HEK293 (cell line): ENCODE results near the gene ANKRD6.

Source experiments
- CTCF ChIA-PET: fragments of 350-600 bp; formaldehyde crosslinking; extraction: SDS; loops from one replicate; lab custom pipeline; 2021; ENCODE audit warnings: antibody characterized with exemption; lab: Yijun Ruan, JAX
- POLR2A ChIA-PET: fragments of 300-600 bp; formaldehyde crosslinking; extraction: SDS; loops from one replicate; lab custom pipeline; 2020; ENCODE audit warnings: antibody characterized with exemption, inconsistent platforms; lab: Yijun Ruan, JAX
- H3K27ac ChIP-seq: fragments of 200-500 bp; sonication (Bioruptor generic); 2 replicates; pipeline ENCODE4 v1.5.1; 2014; ENCODE audit warnings: low read depth, low read length, control low read depth, inconsistent platforms; ENCODE audit errors: extremely low read depth
- H3K36me3 ChIP-seq, 2 experiments: fragments of 200-500 bp in 1 of 2; sonication (Bioruptor generic) in 1 of 2; 1 replicate in 1 of 2; 2 replicates in 1 of 2; pipeline ENCODE4 v1.5.1; 2014 to 2017; ENCODE audit warnings: inconsistent platforms in 2 of 2, low read length in 2 of 2; ENCODE audit not compliant: control insufficient read depth in 2 of 2, insufficient read depth in 1 of 2
- H3K4me1 ChIP-seq: fragments of 200-500 bp; sonication (Bioruptor generic); 2 replicates; pipeline ENCODE4 v1.5.1; 2014; ENCODE audit warnings: mild to moderate bottlenecking, low read length, inconsistent platforms; ENCODE audit not compliant: control insufficient read depth, insufficient read depth
- H3K4me3 ChIP-seq: 2 replicates; pipeline ENCODE4 v1.5.1; 2011; ENCODE audit warnings: low read depth, mild to moderate bottlenecking, control low read depth, low read length, moderate library complexity
- H3K9me3 ChIP-seq: fragments of 200-500 bp; sonication (Bioruptor generic); 2 replicates; pipeline ENCODE4 v1.5.1; 2014; ENCODE audit warnings: low read depth, low read length, inconsistent platforms; ENCODE audit not compliant: control insufficient read depth, insufficient read depth
- HOXD13 ChIP-seq: sonication (generic); formaldehyde crosslinking; IDR thresholded peaks from 2 replicates; pipeline ENCODE4 v1.8.0; 2022; ENCODE audit warnings: missing genetic modification reagents, borderline replicate concordance
- KLF10 ChIP-seq: fragments of 450-650 bp; IDR thresholded peaks from 2 replicates; pipeline ENCODE4 v1.5.1; 2018; ENCODE audit warnings: missing biosample characterization, mild to moderate bottlenecking, missing genetic modification characterization
- TRIM28 ChIP-seq: IDR thresholded peaks from 2 replicates; pipeline ENCODE4 v1.6.1; 2011; ENCODE audit warnings: low read length, control low read depth, borderline replicate concordance
- ZBTB21 ChIP-seq: fragments of 450-650 bp; formaldehyde crosslinking; IDR thresholded peaks from 2 replicates; pipeline ENCODE4 v1.5.1; 2017; ENCODE audit warnings: missing biosample characterization, missing genetic modification characterization
- ZBTB48 ChIP-seq: fragments of 450-650 bp; formaldehyde crosslinking; IDR thresholded peaks from 2 replicates; pipeline ENCODE4 v1.5.1; 2016; ENCODE audit warnings: missing biosample characterization, missing genetic modification characterization
- ZNF121 ChIP-seq: fragments of 450-650 bp; formaldehyde crosslinking; IDR thresholded peaks from 2 replicates; pipeline ENCODE4 v1.5.1; 2016; ENCODE audit warnings: missing biosample characterization, missing genetic modification characterization
- ZNF223 ChIP-seq: fragments of 450-650 bp; formaldehyde crosslinking; IDR thresholded peaks from 2 replicates; pipeline ENCODE4 v1.5.1; 2016; ENCODE audit warnings: missing biosample characterization, missing genetic modification characterization
- ZNF416 ChIP-seq: fragments of 450-650 bp; formaldehyde crosslinking; IDR thresholded peaks from 2 replicates; pipeline ENCODE4 v1.5.1; 2016; ENCODE audit warnings: missing biosample characterization, missing genetic modification characterization
- ZNF629 ChIP-seq: fragments of 450-650 bp; formaldehyde crosslinking; IDR thresholded peaks from 2 replicates; pipeline ENCODE4 v1.5.1; 2017; ENCODE audit warnings: missing biosample characterization, missing genetic modification characterization
- ZNF776 ChIP-seq: fragments of 450-650 bp; formaldehyde crosslinking; IDR thresholded peaks from 2 replicates; pipeline ENCODE4 v1.5.0; 2017; ENCODE audit warnings: missing biosample characterization, missing genetic modification characterization, borderline replicate concordance
- ZSCAN23 ChIP-seq: fragments of 450-650 bp; formaldehyde crosslinking; IDR thresholded peaks from 2 replicates; pipeline ENCODE4 v1.5.1; 2016; ENCODE audit warnings: missing biosample characterization, missing genetic modification characterization
- TF ChIP-seq, protein P1 (sequence below): fragments of 450-650 bp; formaldehyde crosslinking; IDR thresholded peaks from 2 replicates; pipeline ENCODE4 v1.5.1; 2017; ENCODE audit warnings: missing biosample characterization, mild to moderate bottlenecking, missing genetic modification characterization, moderate library complexity
- TF ChIP-seq, protein P2 (sequence below): fragments of 450-650 bp; formaldehyde crosslinking; IDR thresholded peaks from 2 replicates; pipeline ENCODE4; 2016; ENCODE audit warnings: missing biosample characterization, missing genetic modification characterization
- TF ChIP-seq, protein P3 (sequence below): fragments of 450-650 bp; formaldehyde crosslinking; IDR thresholded peaks from 2 replicates; pipeline ENCODE4 v1.5.1; 2016; ENCODE audit warnings: missing biosample characterization, missing genetic modification characterization
- TF ChIP-seq, protein P4 (sequence below): fragments of 450-650 bp; formaldehyde crosslinking; conservative IDR thresholded peaks from 2 replicates; pipeline ENCODE4 v1.5.1; 2016; ENCODE audit warnings: low read depth, missing biosample characterization, missing genetic modification characterization

Gene ANKRD6

DNA sequence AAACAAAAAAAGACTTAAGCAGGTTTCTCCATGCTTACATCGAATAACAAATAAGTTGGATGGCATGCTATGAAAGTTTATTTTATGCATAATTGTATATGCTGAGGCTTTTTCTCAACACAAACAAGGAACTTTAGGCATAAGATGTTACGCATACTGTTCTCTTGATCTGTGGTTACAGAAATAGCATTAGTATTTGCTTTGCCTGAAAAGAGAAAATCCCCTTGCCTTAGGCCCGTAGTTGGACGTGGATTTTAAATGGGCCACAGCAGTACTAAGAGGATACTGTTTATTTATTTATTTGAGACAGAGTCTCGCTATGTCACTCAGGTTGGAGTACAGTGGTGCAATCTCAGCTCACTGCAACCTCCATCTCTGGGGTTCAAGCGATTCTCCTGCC, 186.6 kb downstream of the ANKRD6 start (continued):
- TF ChIP-seq ZNF629 (tag by site-specific recombination) = no peak
- TF ChIP-seq, protein P1, sequence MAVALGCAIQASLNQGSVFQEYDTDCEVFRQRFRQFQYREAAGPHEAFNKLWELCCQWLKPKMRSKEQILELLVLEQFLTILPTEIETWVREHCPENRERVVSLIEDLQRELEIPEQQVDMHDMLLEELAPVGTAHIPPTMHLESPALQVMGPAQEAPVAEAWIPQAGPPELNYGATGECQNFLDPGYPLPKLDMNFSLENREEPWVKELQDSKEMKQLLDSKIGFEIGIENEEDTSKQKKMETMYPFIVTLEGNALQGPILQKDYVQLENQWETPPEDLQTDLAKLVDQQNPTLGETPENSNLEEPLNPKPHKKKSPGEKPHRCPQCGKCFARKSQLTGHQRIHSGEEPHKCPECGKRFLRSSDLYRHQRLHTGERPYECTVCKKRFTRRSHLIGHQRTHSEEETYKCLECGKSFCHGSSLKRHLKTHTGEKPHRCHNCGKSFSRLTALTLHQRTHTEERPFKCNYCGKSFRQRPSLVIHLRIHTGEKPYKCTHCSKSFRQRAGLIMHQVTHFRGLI = no peak
- no peak for TF ChIP-seq ZNF121 (tag by site-specific recombination)
- no peak for TF ChIP-seq ZNF776
- TF ChIP-seq, protein P2, sequence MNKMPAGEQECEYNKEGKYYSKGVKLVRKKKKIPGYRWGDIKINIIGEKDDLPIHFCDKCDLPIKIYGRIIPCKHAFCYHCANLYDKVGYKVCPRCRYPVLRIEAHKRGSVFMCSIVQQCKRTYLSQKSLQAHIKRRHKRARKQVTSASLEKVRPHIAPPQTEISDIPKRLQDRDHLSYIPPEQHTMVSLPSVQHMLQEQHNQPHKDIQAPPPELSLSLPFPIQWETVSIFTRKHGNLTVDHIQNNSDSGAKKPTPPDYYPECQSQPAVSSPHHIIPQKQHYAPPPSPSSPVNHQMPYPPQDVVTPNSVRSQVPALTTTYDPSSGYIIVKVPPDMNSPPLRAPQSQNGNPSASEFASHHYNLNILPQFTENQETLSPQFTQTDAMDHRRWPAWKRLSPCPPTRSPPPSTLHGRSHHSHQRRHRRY (tag by site-specific recombination) = no peak
- no peak for TF ChIP-seq KLF10 (tag by site-specific recombination)

DNA sequence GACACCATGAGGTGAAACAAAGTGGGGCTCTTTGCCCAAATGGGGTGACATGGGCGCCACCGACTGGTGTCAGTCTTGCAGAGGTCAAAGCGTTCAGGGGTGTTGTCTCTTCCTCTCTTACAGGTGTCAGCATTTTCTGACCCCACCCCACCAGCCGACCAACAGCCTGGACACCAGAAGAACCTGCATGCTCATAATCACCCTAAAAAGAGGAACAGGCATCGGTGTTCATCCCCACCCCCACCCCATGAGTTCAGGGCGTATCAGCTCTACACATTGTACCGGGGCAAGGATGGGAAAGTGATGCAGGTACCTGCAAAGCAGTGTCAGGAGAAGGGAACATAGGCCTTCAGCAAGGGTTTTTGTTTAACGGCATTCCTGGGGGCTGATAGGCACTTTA, 190.8 kb downstream of the ANKRD6 start:
- peaks cover 15 to 57% of the 10 kb centered on the region in 2 experiments for H3K36me3 ChIP-seq
- CTCF ChIA-PET = interaction anchor here (1.1 kb wide), 1 partner anchor 13 kb away, joined by 3 read pairs; no protein-coding TSS in a partner anchor
- no peak for TF ChIP-seq ZBTB21 (tag by site-specific recombination)
- TF ChIP-seq ZNF416 (tag by site-specific recombination) = no peak
- TF ChIP-seq ZSCAN23 (tag by site-specific recombination) = no peak
- no peak for TF ChIP-seq HOXD13 (CRISPR knock-in tag)
- TF ChIP-seq, protein P3, sequence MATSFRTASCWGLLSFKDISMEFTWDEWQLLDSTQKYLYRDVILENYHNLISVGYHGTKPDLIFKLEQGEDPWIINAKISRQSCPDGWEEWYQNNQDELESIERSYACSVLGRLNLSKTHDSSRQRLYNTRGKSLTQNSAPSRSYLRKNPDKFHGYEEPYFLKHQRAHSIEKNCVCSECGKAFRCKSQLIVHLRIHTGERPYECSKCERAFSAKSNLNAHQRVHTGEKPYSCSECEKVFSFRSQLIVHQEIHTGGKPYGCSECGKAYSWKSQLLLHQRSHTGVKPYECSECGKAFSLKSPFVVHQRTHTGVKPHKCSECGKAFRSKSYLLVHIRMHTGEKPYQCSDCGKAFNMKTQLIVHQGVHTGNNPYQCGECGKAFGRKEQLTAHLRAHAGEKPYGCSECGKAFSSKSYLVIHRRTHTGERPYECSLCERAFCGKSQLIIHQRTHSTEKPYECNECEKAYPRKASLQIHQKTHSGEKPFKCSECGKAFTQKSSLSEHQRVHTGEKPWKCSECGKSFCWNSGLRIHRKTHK = no peak
- TF ChIP-seq, all 188 proteins: peak for 0
- H3K9me3 ChIP-seq = no peaks in the 10 kb centered on the region
- POLR2A ChIA-PET = interaction anchor here (1.4 kb wide), 1 partner anchor 15 kb away, joined by 4 read pairs; the partner anchor contains the start of gene LYRM2
- no peaks in the 10 kb centered on the region for H3K4me1 ChIP-seq
- no peak overlapping the region for H3K27ac ChIP-seq
- no peak overlapping the region for H3K4me3 ChIP-seq

DNA sequence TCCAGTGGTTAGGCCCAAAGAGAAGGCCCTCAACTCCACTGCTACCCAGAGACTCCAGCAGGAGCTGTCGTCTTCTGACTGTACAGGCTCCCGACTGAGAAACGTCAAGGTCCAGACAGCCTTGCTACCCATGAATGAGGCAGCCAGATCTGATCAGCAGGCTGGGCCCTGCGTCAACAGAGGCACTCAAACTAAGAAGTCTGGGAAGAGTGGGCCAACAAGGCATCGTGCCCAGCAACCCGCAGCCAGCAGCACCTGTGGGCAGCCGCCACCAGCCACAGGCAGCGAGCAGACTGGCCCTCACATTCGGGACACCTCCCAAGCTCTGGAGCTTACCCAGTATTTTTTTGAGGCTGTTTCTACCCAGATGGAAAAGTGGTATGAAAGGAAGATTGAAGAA, 197.5 kb downstream of the ANKRD6 start:
- no peak overlapping the region for H3K27ac ChIP-seq
- POLR2A ChIA-PET = no interaction called here
- peaks cover 10 to 74% of the 10 kb centered on the region in 2 experiments for H3K36me3 ChIP-seq
- CTCF ChIA-PET = interaction anchor here (2.2 kb wide), 1 partner anchor 20 kb away, joined by 8 read pairs; no protein-coding TSS in a partner anchor
- no peaks in the 10 kb centered on the region for H3K9me3 ChIP-seq
- TF ChIP-seq, protein P4, sequence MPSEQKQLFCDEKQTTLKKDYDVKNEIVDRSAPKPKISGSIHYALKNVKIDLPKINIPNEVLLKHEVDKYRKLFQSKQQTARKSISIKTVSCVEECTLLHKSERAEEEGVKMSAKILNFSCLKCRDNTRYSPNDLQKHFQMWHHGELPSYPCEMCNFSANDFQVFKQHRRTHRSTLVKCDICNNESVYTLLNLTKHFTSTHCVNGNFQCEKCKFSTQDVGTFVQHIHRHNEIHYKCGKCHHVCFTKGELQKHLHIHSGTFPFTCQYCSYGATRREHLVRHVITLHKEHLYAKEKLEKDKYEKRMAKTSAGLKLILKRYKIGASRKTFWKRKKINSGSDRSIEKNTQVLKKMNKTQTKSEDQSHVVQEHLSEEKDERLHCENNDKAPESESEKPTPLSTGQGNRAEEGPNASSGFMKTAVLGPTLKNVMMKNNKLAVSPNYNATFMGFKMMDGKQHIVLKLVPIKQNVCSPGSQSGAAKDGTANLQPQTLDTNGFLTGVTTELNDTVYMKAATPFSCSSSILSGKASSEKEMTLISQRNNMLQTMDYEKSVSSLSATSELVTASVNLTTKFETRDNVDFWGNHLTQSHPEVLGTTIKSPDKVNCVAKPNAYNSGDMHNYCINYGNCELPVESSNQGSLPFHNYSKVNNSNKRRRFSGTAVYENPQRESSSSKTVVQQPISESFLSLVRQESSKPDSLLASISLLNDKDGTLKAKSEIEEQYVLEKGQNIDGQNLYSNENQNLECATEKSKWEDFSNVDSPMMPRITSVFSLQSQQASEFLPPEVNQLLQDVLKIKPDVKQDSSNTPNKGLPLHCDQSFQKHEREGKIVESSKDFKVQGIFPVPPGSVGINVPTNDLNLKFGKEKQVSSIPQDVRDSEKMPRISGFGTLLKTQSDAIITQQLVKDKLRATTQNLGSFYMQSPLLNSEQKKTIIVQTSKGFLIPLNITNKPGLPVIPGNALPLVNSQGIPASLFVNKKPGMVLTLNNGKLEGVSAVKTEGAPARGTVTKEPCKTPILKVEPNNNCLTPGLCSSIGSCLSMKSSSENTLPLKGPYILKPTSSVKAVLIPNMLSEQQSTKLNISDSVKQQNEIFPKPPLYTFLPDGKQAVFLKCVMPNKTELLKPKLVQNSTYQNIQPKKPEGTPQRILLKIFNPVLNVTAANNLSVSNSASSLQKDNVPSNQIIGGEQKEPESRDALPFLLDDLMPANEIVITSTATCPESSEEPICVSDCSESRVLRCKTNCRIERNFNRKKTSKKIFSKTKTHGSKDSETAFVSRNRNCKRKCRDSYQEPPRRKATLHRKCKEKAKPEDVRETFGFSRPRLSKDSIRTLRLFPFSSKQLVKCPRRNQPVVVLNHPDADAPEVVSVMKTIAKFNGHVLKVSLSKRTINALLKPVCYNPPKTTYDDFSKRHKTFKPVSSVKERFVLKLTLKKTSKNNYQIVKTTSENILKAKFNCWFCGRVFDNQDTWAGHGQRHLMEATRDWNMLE (tag by site-specific recombination) = no peak
- TF ChIP-seq TRIM28 = no peak
- no peak for TF ChIP-seq ZNF223 (tag by site-specific recombination)
- no peak for TF ChIP-seq ZBTB48 (tag by site-specific recombination)
- no peak overlapping the region for H3K4me3 ChIP-seq
- H3K4me1 ChIP-seq = no peaks in the 10 kb centered on the region
